B cell (primary cell): ENCODE results near the gene MED20. TPM values are rescaled to one million over a fixed set of nuclear protein-coding genes. Genes with fewer than 3 reads are reported as not detected.

Experiments used
- ATAC-seq: fragments of 200-7000 bp; cut with Tn5 transposase; one replicate; pipeline ENCODE4 v1.10.0; 2021; ENCODE audit warnings: low read depth, mild to moderate bottlenecking, moderate number of reproducible peaks, moderate library complexity
- CTCF ChIA-PET: fragments of 350-600 bp; sonication (Branson Sonifier 250); formaldehyde crosslinking; loops from one replicate; lab custom pipeline; 2021; ENCODE audit warnings: antibody characterized with exemption, inconsistent platforms; lab: Charles Lee
- POLR2A ChIA-PET: fragments of 350-600 bp; sonication (Branson Sonifier 250); formaldehyde crosslinking; loops from one replicate; lab custom pipeline; 2021; ENCODE audit warnings: antibody characterized with exemption; lab: Charles Lee
- DNase-seq: peaks from one replicate; pipeline ENCODE4 v3.0.0; 2013
- H2AFZ ChIP-seq: 2 replicates; pipeline ENCODE4 v1.6.1; 2012; ENCODE audit warnings: mild to moderate bottlenecking, low read depth, low read length; ENCODE audit not compliant: insufficient read depth, poor library complexity, severe bottlenecking
- H3K27ac ChIP-seq, 2 donors: 1 replicate in 1 of 2; 2 replicates in 1 of 2; pipeline ENCODE4 v1.5.1; 2012 to 2013; ENCODE audit warnings: low read length in 2 of 2, mild to moderate bottlenecking in 2 of 2, moderate library complexity in 1 of 2
- H3K27me3 ChIP-seq, 4 experiments: fragments of 200-600 bp in 1 of 4; sonication (generic) in 1 of 4; replicated peaks in 1 of 4; 1 replicate in 2 of 4; 2 replicates in 2 of 4; pipeline versions ENCODE4 v1.6.1 to v1.7.0; 2013 to 2016; ENCODE audit warnings: low read length in 3 of 4, mild to moderate bottlenecking in 2 of 4, mixed read lengths in 1 of 4, moderate library complexity in 1 of 4; ENCODE audit not compliant: insufficient read depth in 4 of 4, control insufficient read depth in 3 of 4; ENCODE audit errors: control extremely low read depth in 1 of 4
- H3K36me3 ChIP-seq, 2 experiments: replicated peaks in 1 of 2; 1 replicate in 1 of 2; 2 replicates in 1 of 2; pipeline versions ENCODE4 v1.6.1 to v1.7.1; 2013; ENCODE audit warnings: low read length in 1 of 2; ENCODE audit not compliant: insufficient read depth in 2 of 2, control insufficient read depth in 1 of 2; ENCODE audit errors: control extremely low read depth in 1 of 2, extremely low read depth in 1 of 2
- H3K4me1 ChIP-seq, 2 donors: fragments of 200-600 bp in 1 of 2; sonication (generic) in 1 of 2; 1 replicate in 1 of 2; 2 replicates in 1 of 2; pipeline versions ENCODE4 v1.5.1 to v1.6.1; 2013 to 2017; ENCODE audit warnings: low read length in 2 of 2; ENCODE audit not compliant: control insufficient read depth in 2 of 2, insufficient read depth in 2 of 2
- H3K4me2 ChIP-seq: replicated peaks from 2 replicates; pipeline ENCODE3; 2012; ENCODE audit warnings: mild to moderate bottlenecking, low read depth, low read length; ENCODE audit not compliant: poor library complexity, severe bottlenecking
- H3K4me3 ChIP-seq, 5 experiments: fragments of 200-600 bp in 1 of 5; sonication (generic) in 1 of 5; 1 replicate in 3 of 5; 2 replicates in 2 of 5; pipeline versions ENCODE4 v1.5.1 to v1.7.0; 2011 to 2016; ENCODE audit warnings: low read length in 4 of 5, mild to moderate bottlenecking in 4 of 5, low read depth in 2 of 5, control low read depth in 1 of 5, moderate library complexity in 1 of 5; ENCODE audit not compliant: insufficient read depth in 1 of 5; ENCODE audit errors: control extremely low read depth in 1 of 5, extremely low read depth in 1 of 5
- H3K79me2 ChIP-seq: fragments of 200-600 bp; sonication (generic); one replicate; pipeline ENCODE4 v1.6.0; 2016; ENCODE audit warnings: low read length; ENCODE audit not compliant: control insufficient read depth, insufficient read depth
- H3K9ac ChIP-seq: fragments of 200-600 bp; sonication (generic); 2 replicates; pipeline ENCODE4 v1.6.1; 2017; ENCODE audit warnings: mild to moderate bottlenecking, low read length, moderate library complexity
- H3K9me3 ChIP-seq, 3 donors: one replicate each; pipeline versions ENCODE4 v1.6.1 to v1.7.1; 2013; ENCODE audit warnings: low read length in 2 of 3; ENCODE audit not compliant: control insufficient read depth in 2 of 3, insufficient read depth in 1 of 3; ENCODE audit errors: control extremely low read depth in 1 of 3
- H4K20me1 ChIP-seq: 2 replicates; pipeline ENCODE4 v1.6.0; 2012; ENCODE audit warnings: mild to moderate bottlenecking, low read length; ENCODE audit not compliant: insufficient read depth, control insufficient read depth, poor library complexity, severe bottlenecking
- H3K27ac Mint-ChIP-seq: one replicate; pipeline ENCODE4 v1.8.0; 2021; ENCODE audit warnings: mixed read lengths
- H3K27me3 Mint-ChIP-seq: one replicate; pipeline ENCODE4 v1.8.0; 2021; ENCODE audit warnings: mixed read lengths
- H3K4me1 Mint-ChIP-seq: one replicate; pipeline ENCODE4 v1.8.0; 2021; ENCODE audit warnings: mixed read lengths
- H3K4me3 Mint-ChIP-seq: one replicate; pipeline ENCODE4 v1.8.0; 2021; ENCODE audit warnings: mixed read lengths
- H3K9me3 Mint-ChIP-seq: one replicate; pipeline ENCODE4 v1.8.0; 2022; ENCODE audit warnings: mixed read lengths; ENCODE audit not compliant: insufficient read depth
- EZH2 ChIP-seq: IDR thresholded peaks from 2 replicates; pipeline ENCODE4 v1.6.1; 2012; ENCODE audit warnings: borderline replicate concordance, low read depth, mild to moderate bottlenecking, moderate library complexity, low read length; ENCODE audit not compliant: insufficient read depth, poor library complexity, severe bottlenecking
- WGBS: methylation state at CpG from one replicate; pipeline ENCODE4 v1.1.5; 2013; ENCODE audit warnings: missing lambda C conversion rate; ENCODE audit not compliant: insufficient coverage; 5-methylcytosine and 5-hydroxymethylcytosine counted together
- intact Hi-C: fragments of 100-400 bp; cut with micrococcal nuclease; formaldehyde crosslinking; loops from one replicate; pipeline ENCODE4 v1.10.0; 2022
- polyA plus RNA-seq: library from polyadenylated mRNA; depleted of rRNA; stranded (reverse); fragments of >200 nt; gene quantifications from 2 replicates; pipeline ENCODE4 v1.2.3, GENCODE V29; 2012
- total RNA-seq, 2 donors: library from RNA; stranded (reverse); fragments of 120-200 nt in 1 of 2; gene quantifications; 1 replicate in 1 of 2; 2 replicates in 1 of 2; pipeline versions ENCODE4 v1.2.3 to v1.2.4, GENCODE V29; 2013 to 2022
- TF ChIP-seq, protein P1 (sequence below): fragments of 200-600 bp; IDR thresholded peaks from one replicate; pipeline ENCODE4 v1.8.0; 2022; ENCODE audit warnings: antibody characterized with exemption, mild to moderate bottlenecking

MED20 gene
- total and polyA plus RNA-seq, 2 donors (not counting 1 experiment from before 2014, with no cell fraction given) = 4.6 to 18.2 TPM

DNA sequence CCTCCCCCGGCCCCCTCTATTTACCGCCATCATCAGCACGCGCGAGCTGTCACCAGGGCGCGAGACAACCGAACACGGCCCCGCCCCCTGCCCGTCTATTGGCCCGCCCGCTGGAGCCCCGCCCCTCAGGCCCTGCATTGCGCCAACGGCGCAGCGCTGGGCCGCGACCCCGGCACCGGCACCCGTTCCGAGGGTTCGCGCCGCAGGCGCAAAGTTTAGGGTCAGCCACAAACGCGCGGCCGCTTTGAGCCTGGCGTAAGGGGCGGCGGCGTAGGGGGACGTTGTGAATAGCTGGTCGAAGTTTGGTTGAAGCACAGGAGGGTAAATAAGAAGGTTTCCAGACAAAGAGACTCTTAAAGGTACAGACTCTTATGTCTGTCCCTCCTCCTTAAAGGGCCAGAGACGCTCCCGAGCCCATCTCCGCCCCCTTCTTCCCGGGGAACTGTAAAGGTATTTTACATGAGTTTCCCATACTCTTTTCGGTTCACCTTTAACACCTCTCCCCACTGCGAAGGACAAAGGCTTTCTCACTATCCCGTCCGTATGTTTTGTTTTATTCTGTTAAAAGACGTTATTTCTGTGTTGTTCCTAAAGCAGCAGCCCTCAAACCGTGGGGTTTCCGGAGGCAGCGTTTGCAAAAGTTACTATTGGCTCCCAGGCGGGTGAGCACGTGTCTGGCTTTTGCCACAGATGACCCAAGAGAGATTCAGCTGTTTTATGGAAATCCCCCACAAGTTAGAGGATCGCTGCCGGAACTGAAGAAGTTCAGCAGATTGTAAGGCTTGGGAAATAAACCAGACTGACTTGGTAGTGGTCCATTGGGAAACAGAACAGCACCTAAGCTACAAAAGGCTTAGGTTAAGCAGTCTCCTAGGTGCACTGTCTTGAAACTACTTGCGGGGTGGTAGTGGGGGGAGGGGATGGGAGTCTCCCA, 25.4 kb downstream of the MED20 start, which contains the start of gene USP49:
Gene USP49 (minus strand): TSS at position 76 of the 934 bp plus-strand sequence. CDS start 88,392 bp downstream, outside the sequence.
- TF ChIP-seq, protein P1, sequence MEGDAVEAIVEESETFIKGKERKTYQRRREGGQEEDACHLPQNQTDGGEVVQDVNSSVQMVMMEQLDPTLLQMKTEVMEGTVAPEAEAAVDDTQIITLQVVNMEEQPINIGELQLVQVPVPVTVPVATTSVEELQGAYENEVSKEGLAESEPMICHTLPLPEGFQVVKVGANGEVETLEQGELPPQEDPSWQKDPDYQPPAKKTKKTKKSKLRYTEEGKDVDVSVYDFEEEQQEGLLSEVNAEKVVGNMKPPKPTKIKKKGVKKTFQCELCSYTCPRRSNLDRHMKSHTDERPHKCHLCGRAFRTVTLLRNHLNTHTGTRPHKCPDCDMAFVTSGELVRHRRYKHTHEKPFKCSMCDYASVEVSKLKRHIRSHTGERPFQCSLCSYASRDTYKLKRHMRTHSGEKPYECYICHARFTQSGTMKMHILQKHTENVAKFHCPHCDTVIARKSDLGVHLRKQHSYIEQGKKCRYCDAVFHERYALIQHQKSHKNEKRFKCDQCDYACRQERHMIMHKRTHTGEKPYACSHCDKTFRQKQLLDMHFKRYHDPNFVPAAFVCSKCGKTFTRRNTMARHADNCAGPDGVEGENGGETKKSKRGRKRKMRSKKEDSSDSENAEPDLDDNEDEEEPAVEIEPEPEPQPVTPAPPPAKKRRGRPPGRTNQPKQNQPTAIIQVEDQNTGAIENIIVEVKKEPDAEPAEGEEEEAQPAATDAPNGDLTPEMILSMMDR = no peak
- TF ChIP-seq EZH2 = no peak
- H3K9ac ChIP-seq = peak within 1 kb of the TSS; percentile 79
- ChIA-PET CTCF (interaction anchor here (0.6 to 2.3 kb wide), 8 partner anchors 26 to 657 kb away, joined by 3 to 20 read pairs (median 6); partner anchors contain the start of genes BYSL, MED20 and TOMM6), POLR2A (interaction anchor here (0.5 to 2.5 kb wide), 11 partner anchors 18 to 865 kb away, joined by 3 to 11 read pairs (median 6); partner anchors contain the start of genes BYSL, FRS3, MED20 and TAF8)
- Mint-ChIP-seq H3K27me3 (no peaks in the 10 kb centered on the region), H3K4me3 (no peak within 1 kb of the TSS), H3K4me1 (peaks cover 10% of the 10 kb centered on the region), H3K9me3 (no peaks in the 10 kb centered on the region), H3K27ac (peak within 1 kb of the TSS; percentile 89)
- H2AFZ ChIP-seq = peak within 1 kb of the TSS; percentile 82
- no peaks in the 10 kb centered on the region for H3K27me3 ChIP-seq
- H3K27ac ChIP-seq = peak within 1 kb of the TSS; percentile 71 to 92
- 1% methylated on average over 38 of the region's 55 CpGs for WGBS
- H3K36me3 ChIP-seq = no peaks in the 10 kb centered on the region
- peaks cover 10% of the 10 kb centered on the region for H3K79me2 ChIP-seq
- H3K9me3 ChIP-seq = no peaks in the 10 kb centered on the region
- intact Hi-C loops = loop anchor here (1.0 to 10.0 kb wide), 11 partner anchors 26 to 821 kb away; partner anchors contain the start of genes BYSL, CCND3, MED20 and MRPS10
- peak within 1 kb of the TSS; percentile 65 to 96 (median 85) for H3K4me3 ChIP-seq
- DNase-seq = peak; percentile 93
- peak; percentile 92 for ATAC-seq
- peaks cover 15 to 17% of the 10 kb centered on the region in 2 donors for H3K4me1 ChIP-seq
- H3K4me2 ChIP-seq = peak within 1 kb of the TSS; percentile 87
- no peaks in the 10 kb centered on the region for H4K20me1 ChIP-seq
